Hypothalamus (tissue), 51 donors: Measurements from ENCODE around the gene RXRB.
"Not testable (repeated sequence)": the region's sequence is repeated elsewhere in the genome, so short reads cannot be mapped to it uniquely, and the experiment has no call there.

ENCODE experiments used
- DNase-seq, 51 donors: peaks; one replicate each; lab custom pipeline; 2025; lab: John Stamatoyannopoulos, UW

RXRB gene

DNA sequence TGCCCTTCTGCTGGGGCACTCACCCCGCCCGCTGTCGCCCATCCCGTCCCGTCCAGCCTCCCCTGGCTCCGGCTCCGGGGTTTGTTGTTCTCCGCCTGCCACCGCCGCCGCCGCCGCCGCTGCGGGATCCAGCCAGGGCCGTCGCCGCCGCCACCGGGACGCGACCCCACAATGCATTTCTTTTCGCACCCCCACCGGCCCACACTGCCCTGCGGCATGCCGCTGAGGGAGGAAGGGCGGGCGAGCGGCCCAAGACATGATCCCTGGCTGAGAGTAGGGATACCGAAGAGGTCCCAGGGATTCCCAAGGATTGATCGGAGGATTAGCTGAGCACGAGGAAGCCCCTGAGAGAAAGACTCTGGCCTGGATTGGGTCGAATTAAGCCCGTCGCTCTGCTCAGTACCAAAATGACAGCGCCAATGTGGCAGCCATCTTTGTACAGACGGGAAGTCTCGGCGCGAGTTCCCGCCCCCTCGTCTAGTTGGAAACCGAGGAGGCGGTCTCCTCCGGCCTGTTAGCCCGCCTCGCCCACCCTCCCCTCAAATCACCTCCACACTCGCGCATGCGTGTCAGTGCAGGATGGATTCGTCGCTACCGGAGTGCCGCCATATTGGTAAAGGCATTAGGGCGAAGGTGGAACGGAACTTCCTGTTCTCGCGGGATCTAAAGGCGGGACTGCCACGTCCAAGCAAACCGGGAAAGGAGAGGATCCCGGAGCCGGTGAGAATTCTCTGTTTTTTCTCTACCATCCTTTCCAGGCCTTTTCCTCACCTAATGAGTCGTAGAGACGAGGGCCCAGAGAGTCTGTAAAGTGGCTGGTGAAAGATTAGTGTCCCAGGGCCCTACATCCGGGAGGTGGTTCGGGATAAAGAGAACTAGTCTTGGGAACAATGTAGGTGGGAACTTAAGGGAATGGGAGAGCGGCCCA lies at the start of gene RXRB, which contains the start of gene SLC39A7:
Gene RXRB (minus strand): TSS at position 447 of the 928 bp plus-strand sequence. CDS start 189 bp downstream, at position 258.
Gene SLC39A7 (plus strand): TSS at position 649 of the 928 bp plus-strand sequence. CDS start 379 bp downstream, outside the sequence.
- DNase-seq: peak; percentile 64 to 99 (median 97)

DNA sequence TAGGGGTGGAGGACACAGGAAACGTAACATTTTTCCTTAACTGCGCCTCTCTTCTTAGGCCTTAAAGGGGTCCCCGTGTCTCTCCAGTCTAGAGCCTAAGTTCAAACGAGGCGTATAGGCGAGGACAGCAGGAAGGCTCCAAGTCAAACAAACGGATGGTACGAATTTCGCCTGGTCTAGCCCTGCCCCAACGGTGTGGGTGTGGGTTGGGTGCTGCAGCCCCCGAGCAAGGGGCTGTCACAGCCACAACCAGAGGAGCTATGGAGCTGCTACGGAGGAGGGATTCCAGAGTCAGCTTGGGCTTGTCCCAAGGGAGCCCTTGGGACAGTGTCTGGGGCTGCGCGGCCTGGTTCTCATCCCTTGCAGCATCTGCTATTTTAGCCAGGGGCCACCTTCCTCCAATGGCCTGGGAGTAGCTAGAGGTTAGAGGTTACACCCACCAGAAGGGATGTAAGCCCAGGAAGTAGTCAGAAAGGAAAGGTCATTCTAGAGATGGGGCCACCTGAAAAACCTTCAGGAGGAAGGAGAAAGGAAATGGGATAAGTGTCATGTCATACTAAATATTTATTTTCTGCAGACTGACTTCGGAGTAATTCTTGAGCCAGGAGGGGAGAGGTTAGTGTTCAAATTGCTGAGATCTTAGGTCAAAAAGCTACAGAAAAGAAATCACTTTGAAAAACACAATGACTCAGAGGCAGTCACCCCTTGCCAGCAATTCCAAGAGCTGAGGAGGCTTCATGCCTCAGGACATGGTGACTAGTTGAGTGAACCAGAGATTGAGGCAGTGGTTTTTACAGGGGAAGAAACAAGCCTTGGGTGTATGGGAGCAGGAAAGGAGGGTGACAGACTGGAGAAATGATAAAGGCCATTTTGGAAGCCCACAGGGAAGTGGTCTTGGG lies 49.5 kb upstream of the RXRB start:
- peak in 5 of 51 donors; percentile 24 to 28 (median 25) for DNase-seq

DNA sequence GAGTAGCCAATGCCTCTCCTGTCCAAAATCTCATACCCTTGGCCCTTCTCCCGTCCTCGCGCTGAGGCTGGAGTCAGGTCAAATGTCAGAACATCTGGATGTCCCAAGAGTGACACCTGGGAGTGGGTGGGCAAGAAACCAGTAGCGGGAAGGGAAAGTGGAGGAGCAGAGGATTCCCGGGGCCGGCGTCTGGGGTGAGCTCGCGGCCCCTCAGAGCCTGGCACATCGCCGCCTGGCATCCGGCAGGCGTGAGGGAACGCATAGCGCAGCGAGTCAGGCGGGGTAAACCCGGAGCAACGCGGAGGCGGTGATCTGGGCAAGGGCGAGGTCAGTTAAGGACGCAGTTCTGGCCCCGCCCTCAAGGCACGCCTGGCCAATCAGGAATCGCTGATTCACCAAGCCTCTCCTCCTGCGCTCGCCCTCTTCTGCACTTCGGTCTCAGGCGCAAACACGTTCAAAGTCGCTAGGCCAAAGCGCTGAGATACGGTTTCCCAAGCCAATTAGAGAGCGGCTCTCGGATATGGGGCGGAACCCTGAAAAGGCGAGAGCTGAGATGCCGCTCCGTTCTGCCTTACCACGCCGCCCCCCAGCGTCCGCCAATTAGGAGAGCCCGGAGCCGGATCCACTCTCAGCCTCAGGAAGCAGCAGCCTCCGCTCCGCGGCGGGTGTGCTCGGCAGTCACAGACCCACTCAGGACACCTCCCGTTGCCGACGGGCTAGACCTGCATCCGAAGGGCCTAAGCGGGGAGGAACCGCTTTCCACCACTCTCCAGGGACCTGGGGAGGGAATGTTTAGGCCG lies 48.7 kb upstream of the RXRB start:
- peak; percentile 66 to 99 (median 95) for DNase-seq

DNA sequence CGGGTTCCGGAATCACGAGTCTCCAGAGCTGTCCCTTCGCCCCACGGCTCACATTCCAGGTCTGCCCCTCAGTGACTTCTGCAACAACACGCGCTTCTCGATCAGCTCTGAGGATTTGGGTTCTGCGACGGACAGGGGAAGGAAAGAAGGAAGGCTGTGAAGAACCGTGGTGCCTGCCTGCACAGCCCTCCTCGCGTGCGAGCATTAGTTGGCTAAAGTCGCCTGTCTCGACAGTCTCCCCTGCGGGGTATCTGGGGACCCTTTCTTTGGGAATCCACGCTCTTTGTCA lies 48.1 kb upstream of the RXRB start:
- peak in 9 of 51 donors; percentile 41 to 79 (median 52) for DNase-seq

DNA sequence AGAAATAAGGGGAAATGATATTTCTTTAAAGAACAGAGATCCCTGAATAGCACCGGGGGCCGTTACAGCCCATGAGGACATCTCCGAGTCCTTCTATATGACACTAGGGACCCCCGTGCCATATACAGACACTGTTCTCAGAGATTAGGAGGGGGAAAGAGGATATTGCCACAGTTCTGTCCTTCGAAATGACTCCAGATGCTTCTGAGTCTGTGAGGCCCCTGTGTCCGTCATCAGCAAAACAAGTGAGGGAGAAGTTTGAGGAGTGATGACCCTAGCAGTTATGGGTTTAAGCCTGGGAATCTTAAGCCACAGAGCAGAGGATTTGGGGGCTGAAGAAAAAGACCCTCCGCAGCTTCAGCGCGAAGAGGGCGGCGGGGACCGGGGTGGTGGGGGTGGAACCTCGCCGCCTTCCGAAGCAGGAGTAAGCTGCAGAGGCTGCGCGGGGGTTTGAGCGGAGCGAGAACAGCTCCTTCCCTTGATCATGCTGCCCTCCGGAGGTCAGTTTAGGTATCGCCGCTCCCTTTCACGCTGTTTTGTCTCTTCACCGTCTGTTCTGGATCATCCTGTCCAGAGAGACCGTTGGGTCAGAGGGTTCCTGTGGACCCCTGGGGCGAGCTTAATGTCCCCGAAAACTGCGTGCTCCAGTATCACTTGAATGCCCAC lies 47.6 kb upstream of the RXRB start:
- peak; percentile 31 to 92 (median 80) for DNase-seq

DNA sequence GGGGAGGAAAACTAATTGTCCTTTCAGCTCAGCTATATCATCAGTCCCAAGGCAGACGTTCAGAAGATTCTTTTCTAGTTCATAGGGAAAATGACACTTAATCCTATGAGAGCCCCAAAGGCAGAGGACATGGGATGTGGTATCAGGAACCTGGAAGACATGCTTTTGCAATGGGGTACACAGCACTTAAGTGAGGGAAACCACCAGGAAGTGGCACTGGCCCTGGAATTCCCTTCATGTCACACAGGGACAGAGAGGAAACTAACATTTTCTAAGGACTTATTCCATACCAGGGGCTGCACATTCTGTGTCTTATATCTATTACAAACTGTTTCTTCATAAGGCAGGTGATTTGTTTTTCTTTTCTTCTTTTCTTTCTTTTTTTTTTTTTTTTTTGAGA lies 43.0 kb upstream of the RXRB start:
- no peak for DNase-seq

DNA sequence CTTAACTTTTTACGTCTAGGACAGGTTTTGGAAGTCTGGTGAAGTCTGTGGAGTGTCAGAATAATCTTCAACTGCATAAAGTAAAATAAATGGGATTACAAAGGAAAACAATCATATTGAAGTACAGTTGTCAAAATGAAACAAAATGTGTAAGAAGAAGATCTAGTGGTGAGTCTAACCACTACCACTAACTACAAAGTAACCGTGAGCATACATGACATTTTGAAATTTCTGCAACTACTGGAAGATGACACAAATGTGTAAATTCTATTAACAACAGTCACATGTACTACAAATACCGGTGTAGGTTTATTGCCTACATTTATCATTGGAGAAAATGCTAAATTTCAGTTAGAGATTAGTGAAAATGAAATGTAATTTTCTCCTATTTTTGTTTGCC lies 41.5 kb upstream of the RXRB start:
- DNase-seq: no peak

DNA sequence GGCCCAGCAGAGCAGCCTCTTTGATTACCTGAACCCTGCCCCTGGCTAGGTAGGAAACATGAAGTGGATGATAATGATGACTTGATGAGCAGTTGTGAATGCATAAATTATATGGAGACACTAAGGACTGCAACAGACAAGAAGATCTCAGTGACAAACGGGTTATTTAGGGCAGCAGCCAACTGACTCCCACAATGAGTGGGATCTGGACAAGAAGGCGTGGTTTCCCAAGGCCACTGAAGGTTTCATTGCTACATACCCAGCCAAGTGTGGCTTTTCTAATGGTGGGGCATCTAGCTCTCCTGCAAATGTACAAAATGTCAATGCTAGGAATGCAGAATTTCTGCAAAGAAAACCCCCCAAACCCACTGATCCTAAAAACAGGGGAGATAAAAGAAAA lies 37.3 kb upstream of the RXRB start:
- DNase-seq: no peak

DNA sequence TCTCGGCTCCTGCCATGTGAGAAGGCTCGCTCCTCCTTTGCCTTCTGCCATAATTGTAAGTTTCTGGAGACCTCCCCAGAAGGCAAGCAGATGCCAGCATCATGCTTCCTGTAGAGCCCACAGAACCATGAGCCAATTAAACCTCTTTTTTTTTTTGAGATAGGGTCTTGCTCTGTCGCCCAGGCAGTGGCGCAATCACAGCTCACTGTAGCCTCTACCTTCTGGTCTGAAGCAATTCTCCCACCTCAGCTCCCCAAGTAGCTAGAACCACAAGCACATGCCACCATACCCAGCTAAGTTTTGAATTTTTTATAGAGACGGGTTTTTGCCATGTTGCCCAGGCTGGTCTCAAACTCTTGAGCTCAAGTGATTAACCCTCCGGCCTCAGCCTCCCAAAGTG lies 36.4 kb upstream of the RXRB start:
- DNase-seq: no peak

DNA sequence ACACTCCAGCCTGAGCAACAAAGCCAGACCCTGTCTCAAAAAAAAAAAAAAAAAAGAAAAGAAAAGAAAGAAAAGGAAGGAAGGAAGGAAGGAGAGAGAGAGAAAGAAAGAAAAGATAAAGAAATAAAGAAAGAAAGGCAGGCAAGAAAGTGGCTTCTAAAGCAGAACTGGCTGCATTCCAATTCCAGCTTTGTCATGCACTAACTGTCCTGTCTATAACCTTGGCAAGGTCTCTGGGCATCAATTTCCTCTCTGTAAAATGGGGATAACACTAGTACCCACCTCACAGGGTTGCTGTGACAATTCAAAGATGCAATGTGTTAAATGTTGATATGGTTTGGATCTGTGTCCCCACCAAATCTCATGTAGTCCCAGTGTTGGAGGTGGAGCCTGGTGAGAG lies 35.9 kb upstream of the RXRB start:
- no peak for DNase-seq

DNA sequence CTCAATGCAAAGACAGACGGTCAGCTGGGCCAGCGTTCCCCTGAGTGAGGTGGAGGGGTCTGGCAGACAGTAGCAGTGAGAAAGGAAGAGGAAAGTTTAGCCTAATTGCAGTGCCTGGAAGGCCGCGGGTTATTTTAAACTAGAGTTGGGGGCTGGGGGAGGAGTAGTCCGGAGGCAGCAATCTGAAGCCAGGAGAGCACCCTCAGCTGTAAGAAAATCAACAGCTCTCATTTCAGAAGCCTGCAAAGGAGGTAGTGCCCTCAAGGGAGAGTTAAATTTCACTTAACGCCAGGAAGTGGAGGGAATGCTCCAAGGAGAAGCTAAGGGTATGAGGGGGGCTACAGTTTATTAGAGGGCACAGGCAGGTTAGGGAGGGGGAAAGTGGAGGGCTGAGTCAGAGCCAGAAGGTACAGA lies 34.8 kb upstream of the RXRB start:
- DNase-seq: no peak

DNA sequence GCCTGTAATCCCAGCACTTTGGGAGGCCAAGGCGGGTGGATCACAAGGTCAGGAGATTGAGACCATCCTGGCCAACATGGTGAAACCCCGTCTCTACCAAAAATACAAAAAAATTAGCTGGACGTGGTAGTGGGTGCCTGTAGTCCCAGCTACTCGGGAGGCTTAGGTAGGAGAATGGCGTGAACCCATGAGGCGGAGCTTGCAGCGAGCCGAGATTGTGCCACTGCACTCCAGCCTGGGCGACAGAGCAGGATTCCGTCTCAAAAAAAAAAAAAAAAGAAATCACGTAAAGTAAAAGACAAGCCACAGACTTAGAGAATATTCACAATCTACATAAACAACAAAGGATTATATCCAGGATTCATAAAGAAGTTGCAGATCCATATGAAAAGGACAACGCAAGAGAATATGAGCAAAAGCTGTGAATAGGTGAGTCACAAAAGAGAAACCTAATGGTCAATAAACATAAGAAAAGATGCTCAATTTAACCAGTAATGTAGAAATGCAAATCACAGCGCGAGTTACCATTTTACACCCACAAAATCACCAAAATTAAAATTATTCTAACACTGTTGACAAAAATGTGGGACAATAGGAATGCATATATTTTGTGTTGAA lies 26.1 kb upstream of the RXRB start:
- DNase-seq: not testable (repeated sequence)

DNA sequence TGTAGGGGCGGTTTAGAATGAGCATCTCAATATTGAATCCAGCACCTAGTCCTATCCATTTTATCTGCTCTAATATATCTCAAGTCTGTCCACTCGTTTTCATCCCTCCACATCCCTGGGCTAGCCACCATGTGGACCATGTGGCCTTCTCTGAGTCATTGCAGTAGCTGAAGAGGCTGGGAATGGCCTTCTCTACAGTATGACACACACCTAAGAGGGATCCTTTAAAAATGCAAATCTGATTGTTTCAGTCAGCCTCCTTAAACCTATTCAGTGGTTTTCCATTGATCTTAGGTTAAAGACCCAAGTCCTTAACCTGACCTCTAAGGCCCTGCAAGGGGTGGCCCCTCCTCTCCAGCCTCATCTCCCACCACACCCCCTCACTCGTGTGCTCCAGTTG lies 17.2 kb upstream of the RXRB start:
- DNase-seq: no peak

DNA sequence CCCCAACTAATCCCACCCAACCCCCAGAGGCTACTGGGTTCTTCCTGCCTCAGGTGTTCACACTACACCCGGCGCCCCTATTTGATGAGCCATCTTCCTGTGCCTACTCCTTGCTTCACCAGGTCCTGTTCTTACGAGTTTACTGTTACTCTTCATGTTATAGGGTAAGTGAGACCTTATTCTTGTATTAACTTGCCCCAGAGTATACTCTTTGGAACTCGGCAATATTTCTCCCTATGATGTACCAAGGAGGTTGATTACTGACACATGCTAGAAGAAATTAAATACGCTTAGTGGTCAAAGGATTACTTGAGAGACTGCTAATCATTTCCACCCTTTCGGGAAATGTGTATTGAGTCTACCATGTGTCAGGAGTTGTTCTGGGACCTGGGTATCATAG lies 16.8 kb upstream of the RXRB start:
- DNase-seq: no peak

DNA sequence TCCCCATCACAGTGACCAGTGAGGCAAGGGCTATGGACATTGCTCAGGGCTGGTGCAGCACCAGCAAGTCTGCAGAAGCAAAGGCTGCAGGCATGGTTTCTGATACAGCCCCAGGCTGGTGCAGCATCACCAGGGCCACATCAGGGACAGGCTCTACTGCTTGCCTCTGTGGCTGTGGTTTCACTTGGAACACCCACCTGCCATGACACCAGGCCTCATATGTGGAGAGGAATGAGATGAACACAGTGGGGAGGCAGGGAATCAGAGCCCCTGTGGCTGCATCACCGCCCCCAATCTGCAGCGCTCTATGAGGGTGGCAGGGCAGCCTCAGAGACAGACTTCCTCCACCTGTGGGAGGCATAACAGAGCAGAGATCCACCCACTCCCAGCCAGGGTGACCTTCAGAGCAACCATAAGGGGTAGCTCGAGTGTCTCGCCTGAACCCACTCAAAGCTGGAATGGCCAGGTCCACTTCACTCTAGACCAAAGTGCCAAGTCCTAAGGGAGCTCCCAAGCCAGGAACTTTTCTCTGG lies 15.7 kb upstream of the RXRB start:
- no peak for DNase-seq

DNA sequence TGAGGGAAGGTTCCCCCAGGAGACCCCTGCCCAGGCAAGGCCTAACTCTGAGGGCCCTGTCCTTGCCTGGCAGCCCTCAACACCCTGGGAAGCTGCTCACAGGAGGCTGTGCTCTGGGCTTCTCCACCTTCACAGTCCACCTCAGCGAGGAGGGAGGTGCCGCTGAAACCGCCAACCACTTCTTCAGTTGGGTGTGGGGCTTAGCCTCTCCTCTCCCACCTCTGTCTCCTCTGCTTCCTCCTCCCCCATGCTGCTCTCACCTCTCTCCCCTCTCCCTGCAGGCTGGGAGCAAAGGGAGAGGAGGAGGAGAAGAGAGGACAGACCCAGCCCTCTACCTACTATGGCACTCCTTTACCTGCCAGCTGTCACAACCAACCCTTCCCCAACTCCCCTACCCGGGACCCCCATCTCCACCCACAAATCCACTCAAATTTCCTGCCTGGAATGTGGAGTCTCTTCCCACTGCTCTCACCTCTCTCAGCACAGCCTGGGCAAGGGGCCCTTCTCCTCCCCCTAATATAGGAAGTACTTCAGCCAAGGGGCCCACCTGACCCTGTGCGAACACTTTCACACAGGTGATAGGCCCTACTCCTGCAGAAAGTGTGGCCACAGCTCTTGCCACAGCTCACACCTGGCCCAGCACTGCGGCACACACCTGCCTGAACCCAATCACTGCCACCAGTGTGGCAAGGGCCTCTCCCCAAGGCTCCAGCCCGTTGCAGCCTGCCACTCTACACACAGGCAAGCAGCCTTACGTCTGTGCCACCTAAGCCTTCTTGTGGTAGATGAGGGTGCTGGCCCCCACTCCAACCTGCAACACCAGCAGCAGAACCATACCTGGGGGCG lies 15.0 kb upstream of the RXRB start:
- DNase-seq: no peak

DNA sequence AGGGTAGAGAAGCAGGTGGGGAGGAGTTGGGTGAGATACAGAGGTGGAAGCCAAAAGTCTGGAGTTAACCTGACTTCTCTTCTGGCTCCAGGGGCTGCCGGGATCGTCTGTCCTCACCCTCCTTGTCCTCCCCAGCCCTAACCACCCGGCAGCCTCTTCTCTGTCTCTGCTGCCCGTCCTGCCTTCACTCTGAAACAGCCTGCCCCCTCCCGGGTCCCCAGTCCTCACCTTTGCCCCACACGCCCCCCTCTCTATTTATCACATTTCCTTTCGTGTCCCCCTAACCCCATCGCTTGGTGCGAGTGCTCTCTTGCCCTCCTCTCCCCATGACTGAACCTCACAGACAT lies 13.5 kb upstream of the RXRB start:
- no peak for DNase-seq

DNA sequence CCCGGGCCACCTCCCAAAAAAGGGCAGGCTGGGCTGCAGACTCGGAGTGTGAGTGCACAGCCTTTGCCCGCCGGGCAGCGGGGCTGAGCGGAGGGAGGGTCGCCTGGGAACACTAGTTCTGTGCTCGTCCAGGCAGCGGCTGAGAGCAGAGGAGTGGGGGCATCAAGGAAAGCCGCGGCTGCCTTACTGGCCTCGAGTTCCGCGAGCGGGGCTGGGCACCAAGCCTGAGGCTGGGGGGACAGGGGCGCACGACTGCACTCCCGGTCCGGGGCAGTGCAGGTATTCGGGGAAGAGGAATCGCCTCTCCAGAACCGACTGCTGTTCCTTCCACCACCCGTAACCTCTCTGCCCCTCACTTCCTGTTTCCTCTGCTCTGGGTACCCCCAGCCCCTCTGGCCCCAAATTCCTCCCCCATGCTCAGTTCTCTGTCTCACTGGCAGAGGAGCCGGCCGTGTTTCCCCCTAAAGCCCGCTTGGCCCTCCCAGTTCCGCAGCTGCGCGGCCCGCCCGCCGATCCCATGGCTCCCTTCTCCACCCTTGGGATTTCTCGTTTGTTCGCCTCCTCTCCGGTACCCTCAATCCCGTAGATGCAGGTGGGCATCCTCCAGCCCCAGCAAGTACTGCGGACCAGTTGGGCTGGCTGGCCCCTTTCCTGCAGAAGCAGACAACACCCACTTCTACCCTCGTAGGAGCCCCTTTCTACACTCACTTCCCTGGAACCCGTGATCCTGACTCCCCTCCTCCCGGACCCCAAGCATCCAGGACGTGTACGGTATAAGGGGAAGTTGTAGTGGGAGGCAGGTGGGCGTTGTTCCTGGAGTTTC lies 12.9 kb upstream of the RXRB start:
- DNase-seq: peak in 9 of 51 donors; percentile 19 to 49 (median 29)
